Natural killer cell treated with Interleukin-12 subunit alpha and Interleukin-12 subunit beta and Interleukin-15 and Interleukin-18, amount 100 ng/mL, for 72 hours (primary cell): Measurements from ENCODE around the gene B4GALT3. TPM values are rescaled to one million over a fixed set of nuclear protein-coding genes. Genes with fewer than 3 reads are reported as not detected.
A peak's percentile ranks its signal among the peaks of the same experiment; 100 is the strongest.

Experiments used
- ATAC-seq, 2 donors: fragments of 150-1000 bp; cut with Tn5 transposase in 1 of 2; sonication (Bioruptor Pico), chemical (Tn5 transposase) in 1 of 2; 2 replicates each; pipeline ENCODE4 v1.10.0; 2021
- DNase-seq: peaks from one replicate; pipeline ENCODE4 v3.0.0; 2022; ENCODE audit warnings: low spot score
- H3K27ac Mint-ChIP-seq, 2 donors: 1 replicate in 1 of 2; 2 replicates in 1 of 2; pipeline ENCODE4 v1.8.0; 2022; ENCODE audit warnings: mixed read lengths in 2 of 2, mild to moderate bottlenecking in 1 of 2, moderate library complexity in 1 of 2
- H3K27me3 Mint-ChIP-seq, 2 donors: 1 replicate in 1 of 2; 2 replicates in 1 of 2; pipeline ENCODE4 v1.8.0; 2022; ENCODE audit warnings: mixed read lengths in 2 of 2
- H3K36me3 Mint-ChIP-seq: one replicate; pipeline ENCODE4 v1.8.0; 2022; ENCODE audit warnings: mixed read lengths
- H3K4me1 Mint-ChIP-seq, 2 donors: 1 replicate in 1 of 2; 2 replicates in 1 of 2; pipeline ENCODE4 v1.8.0; 2022; ENCODE audit warnings: low read depth in 2 of 2, mixed read lengths in 2 of 2, mild to moderate bottlenecking in 1 of 2
- H3K4me3 Mint-ChIP-seq: one replicate; pipeline ENCODE4 v1.8.0; 2022; ENCODE audit warnings: mixed read lengths
- H3K9me3 Mint-ChIP-seq: 2 replicates; pipeline ENCODE4 v1.8.0; 2022; ENCODE audit warnings: mixed read lengths
- total RNA-seq, 2 donors: library from RNA; stranded (reverse); gene quantifications; one replicate each; pipeline ENCODE4 v1.2.3, GENCODE V29; 2022

The B4GALT3 gene
- total RNA-seq, 2 donors from 2014 or later: 61.7 to 75.0 TPM

DNA sequence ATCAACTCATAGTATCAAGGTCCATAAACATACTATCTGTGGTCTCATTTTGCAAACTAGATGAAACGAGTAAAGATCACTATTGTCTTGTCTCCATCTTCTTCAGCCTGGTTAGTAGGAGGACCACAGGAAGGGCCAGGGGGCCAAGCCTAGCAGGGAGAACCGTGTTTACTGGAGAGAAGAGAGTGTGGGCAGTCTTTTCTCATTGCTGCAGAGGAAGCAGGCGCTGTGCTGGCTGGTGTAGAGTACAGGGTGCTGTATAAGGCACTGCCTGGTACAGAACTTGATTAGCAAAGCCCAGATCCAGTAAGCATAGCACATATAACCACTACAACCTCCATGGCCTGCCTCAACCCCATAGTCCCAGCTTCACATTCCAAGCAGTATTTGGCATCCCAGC lies 10.0 kb upstream of the B4GALT3 start:
- H3K27me3 Mint-ChIP-seq: no peaks in the 10 kb centered on the region
- H3K36me3 Mint-ChIP-seq: no peaks in the 10 kb centered on the region
- peak overlapping the region; percentile 39 for H3K4me3 Mint-ChIP-seq
- H3K27ac Mint-ChIP-seq: peak overlapping the region; percentile 91 to 98
- DNase-seq: no peak
- H3K9me3 Mint-ChIP-seq: no peaks in the 10 kb centered on the region
- H3K4me1 Mint-ChIP-seq: peaks cover 55 to 66% of the 10 kb centered on the region in 2 donors
- ATAC-seq: no peak

DNA sequence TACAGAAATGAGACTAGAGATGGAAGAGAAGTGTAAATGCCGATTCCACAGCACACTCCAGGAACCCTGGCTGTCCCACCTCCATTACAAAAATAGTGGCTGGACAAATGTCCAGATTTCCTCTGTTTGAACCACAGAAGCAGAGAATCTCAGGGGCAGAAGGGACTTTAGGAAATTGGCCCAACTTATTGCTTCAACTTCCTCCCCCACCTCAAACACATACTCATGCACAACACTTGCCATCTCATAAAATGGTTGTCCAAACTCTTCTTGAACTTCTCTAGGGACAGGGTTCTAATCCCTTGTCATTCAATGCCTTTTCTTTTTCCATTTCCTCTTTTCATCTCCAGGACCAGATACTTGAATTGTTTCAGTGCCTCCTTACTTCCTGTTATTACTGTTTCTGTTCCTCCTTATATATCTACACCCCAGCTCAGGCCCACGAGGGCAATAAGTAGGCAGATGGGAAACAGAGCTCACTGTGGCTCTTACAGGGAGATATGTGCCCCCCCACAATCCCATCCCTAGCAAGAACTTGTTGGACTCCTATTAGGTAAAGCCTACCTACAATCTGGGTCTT lies 8.5 kb upstream of the B4GALT3 start:
- peak overlapping the region; percentile 85 for H3K4me3 Mint-ChIP-seq
- peak; percentile 44 to 65 for ATAC-seq
- H3K9me3 Mint-ChIP-seq: no peaks in the 10 kb centered on the region
- H3K4me1 Mint-ChIP-seq: peaks cover 62 to 70% of the 10 kb centered on the region in 2 donors
- H3K36me3 Mint-ChIP-seq: no peaks in the 10 kb centered on the region
- peak overlapping the region; percentile 91 to 98 for H3K27ac Mint-ChIP-seq
- no peaks in the 10 kb centered on the region for H3K27me3 Mint-ChIP-seq
- no peak for DNase-seq

DNA sequence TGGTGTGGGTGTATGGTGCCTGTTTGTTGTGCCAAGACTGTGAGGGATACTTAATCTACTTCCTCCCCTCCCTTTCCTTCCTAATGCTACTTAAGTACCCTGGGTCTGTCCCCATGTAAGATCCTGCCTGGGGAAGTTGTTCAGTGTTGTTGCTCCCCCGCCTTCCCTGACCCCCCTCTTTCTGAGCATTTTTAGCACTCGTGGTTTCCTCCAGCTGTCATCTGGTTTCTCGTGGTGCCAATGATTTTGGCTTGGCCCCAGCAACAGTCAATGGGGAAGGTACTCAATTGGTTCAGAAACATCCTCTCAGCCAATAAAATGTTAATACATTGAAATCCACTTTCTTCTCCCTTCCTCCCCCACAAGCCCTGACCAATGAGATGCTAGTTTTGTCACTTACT lies 8.0 kb upstream of the B4GALT3 start:
- H3K4me3 Mint-ChIP-seq: peak overlapping the region; percentile 85
- H3K27ac Mint-ChIP-seq: peak overlapping the region; percentile 91 to 98
- ATAC-seq: peak; percentile 82 to 84
- no peaks in the 10 kb centered on the region for H3K9me3 Mint-ChIP-seq
- H3K36me3 Mint-ChIP-seq: no peaks in the 10 kb centered on the region
- H3K4me1 Mint-ChIP-seq: peaks cover 67 to 72% of the 10 kb centered on the region in 2 donors
- H3K27me3 Mint-ChIP-seq: no peaks in the 10 kb centered on the region
- peak; percentile 77 for DNase-seq

DNA sequence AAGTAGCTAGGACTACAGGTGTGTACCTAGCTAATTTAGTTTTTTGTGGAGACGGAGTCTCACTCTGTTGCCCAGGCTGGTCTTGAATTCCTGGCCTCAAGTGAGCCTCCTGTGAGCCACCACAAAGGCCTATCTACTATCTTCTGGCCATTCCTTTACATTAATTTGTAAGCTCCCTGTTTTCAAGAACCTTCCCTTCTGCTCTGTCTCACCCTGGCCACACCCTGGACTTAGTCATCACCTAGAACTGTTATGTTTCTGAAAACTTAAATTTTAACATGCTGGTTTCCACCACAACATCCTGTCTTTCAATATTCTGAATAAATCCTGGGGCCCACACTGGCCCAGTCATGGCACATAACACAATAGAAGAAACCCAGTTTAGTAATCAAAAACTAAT lies 4.9 kb upstream of the B4GALT3 start:
- Mint-ChIP-seq H3K4me3 (peak overlapping the region; percentile 89), H3K9me3 (no peaks in the 10 kb centered on the region), H3K27ac (peak overlapping the region; percentile 91 to 98), H3K4me1 (peaks cover 73 to 74% of the 10 kb centered on the region in 2 donors), H3K27me3 (no peaks in the 10 kb centered on the region), H3K36me3 (no peaks in the 10 kb centered on the region)
- ATAC-seq: peak; percentile 70 to 81
- peak; percentile 73 for DNase-seq

DNA sequence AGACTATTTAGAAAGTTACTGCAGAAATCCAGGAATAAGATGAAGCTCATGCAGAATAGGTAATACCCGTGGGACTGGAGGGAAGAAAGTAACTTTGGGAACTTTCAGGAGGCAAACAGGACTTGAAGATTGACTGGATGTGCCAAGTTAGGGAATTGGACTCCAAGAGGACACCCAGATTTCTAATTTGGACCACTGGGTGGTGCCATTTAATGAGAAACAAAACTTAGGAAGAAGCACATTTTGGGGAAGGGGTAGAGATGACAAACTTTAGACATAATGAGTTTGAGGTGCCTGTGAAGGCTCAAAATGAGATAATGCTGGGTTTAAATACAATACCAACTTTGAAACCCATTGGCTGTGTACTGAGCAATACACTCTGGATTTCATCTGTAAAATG lies 3.3 kb upstream of the B4GALT3 start:
- Mint-ChIP-seq H3K36me3 (no peaks in the 10 kb centered on the region), H3K27ac (peak overlapping the region; percentile 89 to 91), H3K27me3 (no peaks in the 10 kb centered on the region), H3K4me3 (no peak overlapping the region), H3K4me1 (peaks cover 69 to 73% of the 10 kb centered on the region in 2 donors), H3K9me3 (no peaks in the 10 kb centered on the region)
- ATAC-seq (no peak), DNase-seq (no peak)

DNA sequence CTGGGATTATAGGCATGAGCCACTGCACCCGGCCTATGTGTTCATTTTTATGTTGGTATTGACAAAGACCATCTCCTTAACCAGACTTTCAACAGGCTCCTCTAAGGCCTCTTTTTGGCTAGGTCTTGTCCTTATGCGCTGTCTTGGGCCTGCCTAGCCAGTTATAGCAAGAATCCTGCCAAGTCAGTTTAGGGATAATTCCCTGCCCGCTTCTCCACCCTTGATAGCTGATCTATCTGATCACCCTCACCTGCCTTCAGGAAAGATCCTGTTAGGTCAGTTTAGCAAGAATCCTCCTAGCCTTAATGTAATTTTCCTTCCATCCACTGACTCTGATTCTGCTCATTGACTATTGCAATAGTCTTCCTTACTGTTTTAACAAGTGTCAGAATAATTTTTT lies 2.4 kb upstream of the B4GALT3 start:
- H3K27me3 Mint-ChIP-seq: no peaks in the 10 kb centered on the region
- peaks cover 66 to 74% of the 10 kb centered on the region in 2 donors for H3K4me1 Mint-ChIP-seq
- peak overlapping the region; percentile 89 to 91 for H3K27ac Mint-ChIP-seq
- peaks cover 1% of the 10 kb centered on the region for H3K36me3 Mint-ChIP-seq
- DNase-seq (no peak), ATAC-seq (no peak)
- H3K9me3 Mint-ChIP-seq: no peaks in the 10 kb centered on the region
- H3K4me3 Mint-ChIP-seq: no peak overlapping the region

DNA sequence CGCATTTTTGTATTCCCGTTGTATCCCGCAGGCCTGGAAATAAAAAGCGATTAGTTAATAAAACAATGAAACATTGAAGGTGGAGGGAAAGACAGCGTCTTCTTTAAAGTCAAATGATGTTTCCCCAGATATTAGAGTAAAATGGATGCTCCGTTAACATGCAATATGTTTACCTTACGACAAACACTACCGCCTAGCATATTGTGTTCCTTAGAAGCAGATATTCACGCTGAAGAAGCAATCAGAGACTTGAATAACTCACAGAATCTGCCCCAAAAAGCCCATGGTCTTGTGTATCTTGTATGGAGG lies 583 bp upstream of the B4GALT3 start:
- DNase-seq (no peak), ATAC-seq (no peak)
- Mint-ChIP-seq H3K4me3 (peak overlapping the region; percentile 99), H3K9me3 (no peaks in the 10 kb centered on the region), H3K27me3 (no peaks in the 10 kb centered on the region), H3K27ac (peak overlapping the region; percentile 85 to 96), H3K4me1 (peaks cover 59 to 69% of the 10 kb centered on the region in 2 donors), H3K36me3 (peaks cover 17% of the 10 kb centered on the region)

DNA sequence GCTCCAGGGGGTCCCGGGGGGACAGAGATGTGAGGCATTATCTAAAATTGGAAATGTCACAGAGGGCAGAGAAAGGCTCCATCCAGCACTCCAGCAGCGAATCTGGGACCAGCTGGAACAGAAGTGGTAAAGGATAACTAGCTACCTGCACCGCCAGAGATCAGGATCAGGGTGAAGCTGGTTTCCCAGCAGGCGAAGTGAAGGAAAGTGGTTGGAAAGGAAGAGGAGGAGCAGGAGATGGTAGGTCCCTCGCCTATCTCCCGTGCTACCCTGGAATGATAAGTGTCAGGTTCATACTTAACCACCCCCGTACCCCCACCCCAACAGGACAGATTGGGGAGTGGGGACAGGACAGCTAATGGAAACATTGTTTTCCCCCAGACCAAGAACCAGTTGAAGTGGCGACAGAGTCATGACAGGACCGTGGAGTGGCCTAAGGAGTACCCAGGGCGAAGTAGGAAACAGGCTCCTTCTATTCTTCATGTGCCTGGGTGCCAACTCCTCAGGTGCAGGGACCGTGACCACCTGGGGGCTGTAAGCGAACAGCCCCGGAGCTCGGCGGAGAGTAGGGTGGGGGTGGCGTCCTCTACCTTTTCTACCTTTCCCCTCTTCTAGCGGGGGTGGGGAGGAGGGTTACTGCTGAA lies 717 bp downstream of the B4GALT3 start:
- H3K4me3 Mint-ChIP-seq: peak overlapping the region; percentile 99
- H3K36me3 Mint-ChIP-seq: peaks cover 27% of the 10 kb centered on the region
- DNase-seq (no peak), ATAC-seq (peak in 1 of 2 donors; percentile 1)
- H3K27ac Mint-ChIP-seq: peak overlapping the region; percentile 85 to 96
- H3K4me1 Mint-ChIP-seq: peaks cover 54 to 70% of the 10 kb centered on the region in 2 donors
- no peaks in the 10 kb centered on the region for H3K27me3 Mint-ChIP-seq
- no peaks in the 10 kb centered on the region for H3K9me3 Mint-ChIP-seq

DNA sequence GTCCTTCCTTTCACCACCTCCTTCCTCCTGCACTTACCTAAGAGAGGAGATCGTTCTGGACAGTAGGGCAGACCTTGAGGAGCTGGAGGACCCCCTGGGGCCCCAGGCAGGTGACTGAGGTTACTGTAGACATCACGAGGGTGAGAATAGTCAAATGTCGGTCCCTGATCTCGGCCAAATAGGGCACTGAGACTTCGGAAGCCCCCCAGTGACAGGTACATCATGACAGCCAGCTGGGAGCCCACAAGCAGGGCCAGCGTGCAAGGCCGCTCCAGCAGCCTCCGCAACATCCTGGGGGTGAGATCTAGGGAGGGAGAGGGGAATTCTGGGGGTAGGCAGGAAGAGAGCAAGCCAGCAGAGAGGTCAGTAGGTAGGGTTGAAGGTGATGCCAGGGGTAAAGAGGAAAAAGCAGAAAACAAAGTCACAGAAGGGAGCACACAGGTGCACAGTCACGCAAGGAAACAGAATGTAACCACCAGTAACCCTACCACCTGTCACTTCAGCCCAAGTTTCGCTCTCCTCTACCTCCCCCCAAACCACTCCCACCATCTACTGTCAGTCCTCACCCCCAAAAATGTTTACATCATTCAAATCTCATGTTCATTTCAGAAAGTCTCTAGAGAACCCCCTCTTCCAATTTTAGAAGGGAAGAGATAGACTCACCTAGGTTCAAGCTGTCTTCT lies 1.4 kb downstream of the B4GALT3 start:
- Mint-ChIP-seq H3K4me1 (peaks cover 52 to 71% of the 10 kb centered on the region in 2 donors), H3K4me3 (peak overlapping the region; percentile 99)

DNA sequence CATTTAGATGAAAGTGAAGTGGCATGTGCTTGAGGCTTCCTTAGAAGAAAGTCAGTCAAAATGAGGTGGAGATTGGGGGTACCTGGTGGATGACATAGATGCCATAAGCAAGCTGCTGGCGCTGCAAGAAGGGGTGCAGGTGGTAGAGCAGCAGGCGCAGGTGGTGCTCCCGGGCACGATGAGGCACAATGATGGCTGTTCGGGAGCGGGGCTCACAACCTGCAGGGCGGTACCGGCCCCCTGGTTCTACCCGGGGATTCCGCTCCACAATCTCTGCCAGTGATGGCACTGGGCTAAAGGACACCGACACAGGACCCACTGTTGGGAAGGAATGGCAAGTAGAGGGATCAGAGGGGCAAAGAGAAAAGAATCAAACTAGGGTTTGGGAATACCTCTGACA lies 2.4 kb downstream of the B4GALT3 start:
- H3K4me1 Mint-ChIP-seq: peaks cover 46 to 64% of the 10 kb centered on the region in 2 donors
- peak overlapping the region; percentile 13 for H3K4me3 Mint-ChIP-seq
- H3K27ac Mint-ChIP-seq: peak overlapping the region; percentile 85 to 96
- peaks cover 33% of the 10 kb centered on the region for H3K36me3 Mint-ChIP-seq
- DNase-seq: no peak
- H3K27me3 Mint-ChIP-seq: no peaks in the 10 kb centered on the region
- no peaks in the 10 kb centered on the region for H3K9me3 Mint-ChIP-seq
- no peak for ATAC-seq

More for the DNA sequence above, 1.4 kb downstream of the B4GALT3 start:
- no peak for DNase-seq
- H3K27ac Mint-ChIP-seq: peak overlapping the region; percentile 85 to 96
- H3K36me3 Mint-ChIP-seq: peaks cover 30% of the 10 kb centered on the region
- H3K27me3 Mint-ChIP-seq: no peaks in the 10 kb centered on the region
- no peaks in the 10 kb centered on the region for H3K9me3 Mint-ChIP-seq
- ATAC-seq: no peak

DNA sequence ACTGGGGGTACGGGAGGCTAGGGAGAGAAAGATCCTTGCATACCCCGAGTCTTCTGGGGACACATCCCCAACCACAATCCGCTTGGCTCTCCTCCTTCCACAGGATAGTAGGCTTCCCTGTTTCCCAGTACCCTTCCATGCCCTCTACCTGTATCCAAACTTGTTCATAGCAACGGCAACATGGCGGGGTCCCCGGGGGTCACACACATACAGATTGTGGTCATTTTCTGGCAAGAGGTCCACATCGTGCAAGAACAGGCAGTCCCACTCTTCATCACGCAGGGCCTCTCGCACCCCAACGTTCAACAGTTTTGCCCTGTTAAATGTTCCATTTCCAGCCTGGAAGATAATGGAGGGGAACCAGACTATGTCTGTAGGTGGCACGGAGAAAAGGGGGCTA lies 3.6 kb downstream of the B4GALT3 start:
- Mint-ChIP-seq H3K27me3 (no peaks in the 10 kb centered on the region), H3K9me3 (no peaks in the 10 kb centered on the region), H3K36me3 (peaks cover 33% of the 10 kb centered on the region), H3K4me3 (no peak overlapping the region), H3K27ac (peak overlapping the region; percentile 49 to 96), H3K4me1 (peaks cover 46 to 67% of the 10 kb centered on the region in 2 donors)
- no peak for DNase-seq
- ATAC-seq: no peak

DNA sequence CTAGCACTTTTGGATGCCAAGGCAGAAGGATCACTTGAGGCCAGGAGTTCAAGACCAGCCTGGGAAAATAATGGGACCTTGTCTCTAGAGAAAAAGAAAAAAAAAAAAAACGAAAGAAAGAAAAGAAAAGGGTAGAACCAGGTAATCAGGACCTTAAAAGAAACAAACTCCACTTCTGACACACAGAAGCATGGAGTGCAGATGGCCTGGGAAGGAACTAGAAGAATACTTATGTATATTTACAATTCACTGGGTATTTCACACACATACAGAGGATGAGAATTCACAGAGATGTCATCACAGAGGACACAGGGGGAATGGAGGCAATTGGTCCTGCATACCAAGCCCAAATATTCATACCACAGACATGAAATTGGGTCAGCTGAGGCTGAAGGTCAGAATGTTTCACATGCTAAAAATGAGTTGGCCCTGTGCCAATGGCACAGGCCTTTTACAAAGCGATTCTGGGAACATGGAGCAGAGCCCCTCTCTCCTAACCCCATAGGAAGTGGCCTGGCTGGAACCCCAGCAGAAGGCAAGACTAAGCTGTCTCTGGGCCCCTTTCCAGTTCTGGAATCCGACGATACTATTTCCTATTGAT lies 4.4 kb downstream of the B4GALT3 start:
- H3K4me1 Mint-ChIP-seq: peaks cover 47 to 62% of the 10 kb centered on the region in 2 donors

DNA sequence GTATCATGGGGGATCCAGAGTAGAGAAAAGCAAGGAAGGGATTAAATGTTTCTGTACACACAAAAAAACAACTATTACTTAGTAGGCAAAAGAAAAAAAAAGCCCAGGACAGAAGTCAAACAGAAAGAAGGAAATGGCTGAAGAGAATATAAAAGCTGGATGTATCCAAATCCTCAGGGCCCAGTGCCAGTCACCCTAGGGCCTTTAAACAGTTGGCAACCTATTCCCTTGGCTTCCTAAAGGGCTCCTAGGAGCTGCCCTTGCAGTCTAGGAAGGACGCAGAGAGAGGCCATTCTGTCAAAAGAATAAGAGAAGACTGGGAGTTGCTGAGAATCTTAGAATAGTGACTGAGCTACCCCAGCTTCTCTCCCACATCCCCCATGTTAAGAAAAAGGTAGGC lies 5.0 kb downstream of the B4GALT3 start:
- no peaks in the 10 kb centered on the region for H3K27me3 Mint-ChIP-seq
- H3K27ac Mint-ChIP-seq: peak overlapping the region; percentile 48 to 49
- H3K9me3 Mint-ChIP-seq: no peaks in the 10 kb centered on the region
- H3K36me3 Mint-ChIP-seq: peaks cover 33% of the 10 kb centered on the region
- ATAC-seq: no peak
- H3K4me3 Mint-ChIP-seq: no peak overlapping the region
- DNase-seq: no peak
- peaks cover 43 to 57% of the 10 kb centered on the region in 2 donors for H3K4me1 Mint-ChIP-seq

More for the DNA sequence above, 4.4 kb downstream of the B4GALT3 start:
- DNase-seq (no peak), ATAC-seq (no peak)
- Mint-ChIP-seq H3K36me3 (peaks cover 33% of the 10 kb centered on the region), H3K4me3 (no peak overlapping the region), H3K27me3 (no peaks in the 10 kb centered on the region), H3K9me3 (no peaks in the 10 kb centered on the region), H3K27ac (peak overlapping the region; percentile 48 to 49)

DNA sequence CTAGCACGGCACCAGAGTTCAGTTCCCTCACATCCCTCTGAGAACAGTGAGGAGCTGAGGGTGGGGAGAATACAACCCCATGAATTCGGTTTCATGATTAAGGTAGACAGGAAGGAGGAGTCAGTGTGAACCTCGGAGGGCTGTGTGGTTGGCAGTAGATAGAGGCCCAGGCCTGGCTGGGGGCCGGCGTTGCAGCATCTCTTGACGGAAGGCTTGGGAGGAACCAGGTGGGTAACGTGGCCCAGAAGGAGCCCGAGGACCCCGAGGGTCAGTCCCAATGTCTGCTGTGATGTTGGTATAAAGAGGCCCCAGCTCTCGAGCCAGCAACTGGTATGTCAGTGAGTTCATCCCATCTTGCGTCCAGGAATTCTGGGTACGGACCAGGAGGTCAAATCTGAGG lies 5.6 kb downstream of the B4GALT3 start:
- Mint-ChIP-seq H3K4me1 (peaks cover 46 to 59% of the 10 kb centered on the region in 2 donors), H3K27me3 (no peaks in the 10 kb centered on the region), H3K27ac (peak overlapping the region; percentile 49 to 58), H3K9me3 (no peaks in the 10 kb centered on the region), H3K4me3 (no peak overlapping the region), H3K36me3 (peaks cover 33% of the 10 kb centered on the region)
- DNase-seq (no peak), ATAC-seq (no peak)
